Measurements from ENCODE around the gene MAMSTR.
"Not testable (repeated sequence)": the region's sequence is repeated elsewhere in the genome, so short reads cannot be mapped to it uniquely, and the experiment has no call there.

MAMSTR gene, protein sequence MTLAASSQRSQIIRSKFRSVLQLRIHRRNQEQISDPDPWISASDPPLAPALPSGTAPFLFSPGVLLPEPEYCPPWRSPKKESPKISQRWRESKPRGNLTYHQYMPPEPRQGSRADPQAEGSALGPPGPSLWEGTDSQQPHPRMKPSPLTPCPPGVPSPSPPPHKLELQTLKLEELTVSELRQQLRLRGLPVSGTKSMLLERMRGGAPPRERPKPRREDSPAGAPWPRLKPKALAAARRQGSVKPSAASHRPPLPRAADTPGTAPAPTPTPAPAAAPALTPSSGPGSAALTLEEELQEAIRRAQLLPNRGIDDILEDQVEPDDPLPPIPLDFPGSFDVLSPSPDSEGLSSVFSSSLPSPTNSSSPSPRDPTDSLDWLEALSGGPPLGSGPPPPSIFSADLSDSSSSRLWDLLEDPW

DNA sequence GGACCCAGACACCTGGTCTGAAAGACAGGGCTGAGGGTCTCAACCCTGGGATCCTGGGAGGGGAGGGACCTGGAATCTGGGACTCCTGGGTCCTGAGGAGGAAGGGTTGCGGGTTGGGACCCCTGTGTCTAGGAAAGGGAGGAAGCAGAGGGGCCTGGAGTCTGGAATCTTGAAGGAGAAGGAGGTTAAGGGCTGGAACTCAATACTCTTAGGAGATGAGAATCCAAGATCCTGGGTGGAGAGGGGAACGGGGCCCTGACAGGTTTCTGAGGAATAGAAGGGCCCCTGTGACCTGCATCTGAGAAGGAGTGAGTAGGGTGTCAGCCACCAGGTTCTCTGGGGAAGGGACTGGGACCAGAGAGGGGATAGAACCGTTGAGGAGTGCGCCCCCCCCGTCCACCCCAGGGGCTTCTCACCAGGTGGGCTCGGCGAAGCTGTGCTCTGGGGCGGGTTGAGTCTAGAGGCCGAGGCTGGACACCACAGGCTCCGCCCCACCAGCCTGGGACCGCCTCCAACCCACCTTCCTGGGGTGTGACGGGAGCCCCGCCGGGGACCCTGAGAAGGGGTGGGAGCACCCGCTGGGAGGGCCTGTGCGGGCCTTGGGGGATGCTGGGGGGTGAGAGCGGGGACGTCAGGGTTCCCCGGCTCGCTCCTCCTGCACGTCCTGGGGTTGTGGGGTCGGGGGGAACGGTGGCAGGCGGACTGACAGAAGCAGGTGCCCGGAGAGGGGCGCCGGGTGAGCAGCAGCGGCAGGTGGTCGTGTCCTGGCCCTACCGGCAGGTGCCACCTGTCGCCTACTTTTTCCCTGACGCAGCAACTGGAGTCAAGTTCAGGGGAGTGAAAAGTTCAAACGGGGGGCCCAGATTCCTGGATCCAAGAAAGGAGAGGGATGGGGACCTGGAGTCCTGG, at the start of gene MAMSTR:
Gene MAMSTR (minus strand): TSS at position 463 of the 909 bp plus-strand sequence. CDS start 694 bp downstream, outside the sequence.
- TF ChIP-seq, protein P1, sequence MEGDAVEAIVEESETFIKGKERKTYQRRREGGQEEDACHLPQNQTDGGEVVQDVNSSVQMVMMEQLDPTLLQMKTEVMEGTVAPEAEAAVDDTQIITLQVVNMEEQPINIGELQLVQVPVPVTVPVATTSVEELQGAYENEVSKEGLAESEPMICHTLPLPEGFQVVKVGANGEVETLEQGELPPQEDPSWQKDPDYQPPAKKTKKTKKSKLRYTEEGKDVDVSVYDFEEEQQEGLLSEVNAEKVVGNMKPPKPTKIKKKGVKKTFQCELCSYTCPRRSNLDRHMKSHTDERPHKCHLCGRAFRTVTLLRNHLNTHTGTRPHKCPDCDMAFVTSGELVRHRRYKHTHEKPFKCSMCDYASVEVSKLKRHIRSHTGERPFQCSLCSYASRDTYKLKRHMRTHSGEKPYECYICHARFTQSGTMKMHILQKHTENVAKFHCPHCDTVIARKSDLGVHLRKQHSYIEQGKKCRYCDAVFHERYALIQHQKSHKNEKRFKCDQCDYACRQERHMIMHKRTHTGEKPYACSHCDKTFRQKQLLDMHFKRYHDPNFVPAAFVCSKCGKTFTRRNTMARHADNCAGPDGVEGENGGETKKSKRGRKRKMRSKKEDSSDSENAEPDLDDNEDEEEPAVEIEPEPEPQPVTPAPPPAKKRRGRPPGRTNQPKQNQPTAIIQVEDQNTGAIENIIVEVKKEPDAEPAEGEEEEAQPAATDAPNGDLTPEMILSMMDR (IDR thresholded peaks at IDR 0.05; ENCODE audit: poor library complexity, severe bottlenecking): no peak
- peak within 1 kb of the TSS; percentile 32 for H3K27ac ChIP-seq (ENCODE audit: poor library complexity, severe bottlenecking)
- H3K4me3 ChIP-seq (ENCODE audit: severe bottlenecking): peak within 1 kb of the TSS; percentile 47
- no peak for ATAC-seq (ENCODE audit: low read depth)
- DNase-seq (ENCODE audit: low spot score): no peak
- H3K4me1 ChIP-seq (ENCODE audit: insufficient read depth, poor library complexity, severe bottlenecking): no peaks in the 10 kb centered on the region
- H3K36me3 ChIP-seq (ENCODE audit: low read depth): no peaks in the 10 kb centered on the region
- no peaks in the 10 kb centered on the region for H3K9me3 ChIP-seq (ENCODE audit: severe bottlenecking)
- H3K27me3 ChIP-seq (ENCODE audit: insufficient read depth, poor library complexity, severe bottlenecking): no peaks in the 10 kb centered on the region

DNA sequence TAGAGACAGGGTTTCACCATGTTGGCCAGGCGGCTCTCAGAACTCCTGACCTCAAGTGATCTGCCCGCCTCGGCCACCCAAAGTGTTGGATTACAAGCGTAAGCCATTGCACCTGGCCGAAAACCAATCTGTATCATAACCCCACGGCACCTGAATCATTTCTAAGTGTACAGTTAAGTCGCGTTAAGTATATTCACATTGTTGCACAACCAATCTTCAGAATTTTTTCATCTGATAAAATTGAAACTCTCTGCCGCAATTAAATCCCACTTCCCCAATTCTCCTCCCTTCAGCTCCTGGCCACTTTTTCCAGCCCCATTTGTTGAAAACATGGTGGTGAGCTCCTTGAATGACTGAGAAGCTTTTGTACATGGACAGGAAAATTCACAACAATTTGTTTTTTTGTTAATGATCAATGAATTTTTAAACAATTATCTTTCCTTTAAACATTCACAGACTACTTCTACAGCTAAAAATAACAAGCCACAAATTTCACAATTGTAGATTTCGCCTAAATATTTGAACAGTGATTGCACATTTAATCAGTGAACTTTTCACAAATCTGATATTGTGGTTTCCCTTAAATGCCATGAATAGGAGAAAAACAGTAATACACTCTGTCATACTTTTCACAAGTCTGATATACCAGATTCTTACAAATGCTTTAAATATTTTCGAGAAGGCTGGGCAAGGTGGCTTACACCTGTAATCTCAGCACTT, 49.6 kb upstream of the MAMSTR start:
- Histone ChIP-seq H3K4me3 (ENCODE audit: severe bottlenecking) (no peak overlapping the region), H3K27ac (ENCODE audit: poor library complexity, severe bottlenecking) (no peak overlapping the region), H3K4me1 (ENCODE audit: insufficient read depth, poor library complexity, severe bottlenecking) (peaks cover 9% of the 10 kb centered on the region), H3K9me3 (ENCODE audit: severe bottlenecking) (no peaks in the 10 kb centered on the region), H3K36me3 (ENCODE audit: low read depth) (no peaks in the 10 kb centered on the region), H3K27me3 (ENCODE audit: insufficient read depth, poor library complexity, severe bottlenecking) (no peaks in the 10 kb centered on the region)
- TF ChIP-seq, protein P1 (IDR thresholded peaks at IDR 0.05; ENCODE audit: poor library complexity, severe bottlenecking): no peak
- DNase-seq (ENCODE audit: low spot score): no peak
- no peak for ATAC-seq (ENCODE audit: low read depth)

DNA sequence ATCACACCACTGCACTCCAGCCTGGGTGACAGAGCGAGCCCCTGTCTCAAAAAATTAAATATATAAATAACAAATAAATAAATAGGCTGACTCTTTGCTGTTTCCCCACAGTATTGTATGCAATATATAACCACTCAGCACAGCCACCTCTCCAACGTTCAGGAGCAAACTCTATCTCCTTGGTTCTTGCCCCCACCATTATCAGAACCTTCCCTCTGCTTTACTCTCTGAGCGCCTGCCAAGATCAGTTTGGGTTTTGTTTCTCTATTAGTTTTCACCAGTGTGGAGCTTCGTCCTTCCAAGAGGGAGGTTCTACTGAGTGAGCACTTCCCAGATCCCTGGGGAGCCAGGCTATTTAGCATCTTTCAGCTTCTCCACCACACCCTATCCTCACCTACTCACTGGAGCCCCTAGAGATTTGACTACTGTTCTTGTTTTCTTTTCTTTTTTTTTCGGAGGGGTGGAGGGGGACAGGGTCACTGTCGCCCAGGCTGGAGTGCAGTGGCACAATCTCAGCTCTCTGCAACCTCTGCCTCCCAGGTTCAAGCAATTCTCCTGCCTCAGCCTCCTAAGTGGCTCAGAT, 48.7 kb upstream of the MAMSTR start:
- ATAC-seq (ENCODE audit: low read depth); H3K36me3 ChIP-seq (ENCODE audit: low read depth); H3K27me3 ChIP-seq (ENCODE audit: insufficient read depth, poor library complexity, severe bottlenecking); H3K4me3 ChIP-seq (ENCODE audit: severe bottlenecking); H3K27ac ChIP-seq (ENCODE audit: poor library complexity, severe bottlenecking); H3K4me1 ChIP-seq (ENCODE audit: insufficient read depth, poor library complexity, severe bottlenecking); DNase-seq (ENCODE audit: low spot score); H3K9me3 ChIP-seq (ENCODE audit: severe bottlenecking): not testable (repeated sequence)

DNA sequence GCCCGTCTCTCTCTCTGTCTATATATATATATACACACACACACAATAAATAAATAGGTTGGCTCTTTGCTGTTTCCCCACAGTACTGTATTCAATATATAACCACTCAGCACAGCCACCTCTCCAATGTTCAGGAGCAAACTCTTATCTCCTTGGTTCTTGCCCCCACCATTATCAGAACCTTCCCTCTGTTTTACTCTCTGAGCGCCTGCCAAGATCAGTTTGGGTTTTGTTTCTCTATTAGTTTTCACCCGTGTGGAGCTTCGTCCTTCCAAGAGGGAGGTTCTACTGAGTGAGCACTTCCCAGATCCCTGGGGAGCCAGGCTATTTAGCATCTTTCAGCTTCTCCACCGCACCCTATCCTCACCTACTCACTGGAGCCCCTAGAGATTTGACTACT, 46.3 kb upstream of the MAMSTR start:
- not testable (repeated sequence) for ATAC-seq (ENCODE audit: low read depth); H3K27ac ChIP-seq (ENCODE audit: poor library complexity, severe bottlenecking); H3K36me3 ChIP-seq (ENCODE audit: low read depth); DNase-seq (ENCODE audit: low spot score); H3K4me3 ChIP-seq (ENCODE audit: severe bottlenecking); H3K27me3 ChIP-seq (ENCODE audit: insufficient read depth, poor library complexity, severe bottlenecking); H3K9me3 ChIP-seq (ENCODE audit: severe bottlenecking); H3K4me1 ChIP-seq (ENCODE audit: insufficient read depth, poor library complexity, severe bottlenecking)

DNA sequence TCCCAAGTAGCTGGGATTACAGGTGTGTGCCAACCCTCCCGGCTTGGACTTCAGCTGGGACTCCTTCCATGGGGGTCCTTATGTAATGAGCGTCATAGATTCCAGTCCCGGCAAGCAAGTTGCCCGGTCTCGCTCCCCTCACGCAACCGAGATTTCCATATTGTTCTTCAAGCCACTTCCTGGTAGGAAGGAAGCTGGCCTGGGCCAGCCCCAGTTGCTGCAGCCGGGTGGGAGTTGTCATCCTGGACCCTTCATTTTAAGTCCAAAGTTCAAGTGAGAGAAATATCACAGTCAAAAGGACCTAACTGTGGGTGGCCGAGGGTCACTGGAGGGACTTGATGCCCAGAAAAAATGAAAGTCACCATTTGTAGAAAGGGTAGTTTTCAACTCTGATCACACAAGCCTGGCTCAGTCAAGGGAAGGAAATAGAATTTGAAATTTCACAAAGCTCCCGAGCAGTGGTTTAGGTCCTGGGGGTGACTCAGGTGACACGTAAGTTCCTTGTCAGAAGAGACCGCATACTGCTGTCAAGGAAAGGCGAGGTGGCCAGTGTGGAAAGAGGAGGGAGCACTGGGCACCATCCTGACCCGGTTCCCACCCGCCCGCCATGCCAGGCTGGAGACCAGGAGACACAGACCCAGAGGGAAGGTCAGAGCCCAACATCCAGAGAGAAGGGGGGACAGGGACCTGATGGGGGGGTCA, 41.1 kb upstream of the MAMSTR start:
- DNase-seq (ENCODE audit: low spot score) (no peak), ATAC-seq (ENCODE audit: low read depth) (no peak)
- Histone ChIP-seq H3K4me3 (ENCODE audit: severe bottlenecking) (no peak overlapping the region), H3K36me3 (ENCODE audit: low read depth) (no peaks in the 10 kb centered on the region), H3K27me3 (ENCODE audit: insufficient read depth, poor library complexity, severe bottlenecking) (no peaks in the 10 kb centered on the region), H3K4me1 (ENCODE audit: insufficient read depth, poor library complexity, severe bottlenecking) (peaks cover under 1% of the 10 kb centered on the region), H3K9me3 (ENCODE audit: severe bottlenecking) (no peaks in the 10 kb centered on the region), H3K27ac (ENCODE audit: poor library complexity, severe bottlenecking) (no peak overlapping the region)
- TF ChIP-seq, protein P1 (IDR thresholded peaks at IDR 0.05; ENCODE audit: poor library complexity, severe bottlenecking): no peak

All from RWPE2 (cell line).